ENCODE results near the gene ZFAND3. TPM values are rescaled to one million over a fixed set of nuclear protein-coding genes. Genes with fewer than 3 reads are reported as not detected.
"Not testable (repeated sequence)": the region's sequence is repeated elsewhere in the genome, so short reads cannot be mapped to it uniquely, and the experiment has no call there.

ZFAND3 gene
- total RNA-seq, 1 donor from 2014 or later = 56.3 TPM

DNA sequence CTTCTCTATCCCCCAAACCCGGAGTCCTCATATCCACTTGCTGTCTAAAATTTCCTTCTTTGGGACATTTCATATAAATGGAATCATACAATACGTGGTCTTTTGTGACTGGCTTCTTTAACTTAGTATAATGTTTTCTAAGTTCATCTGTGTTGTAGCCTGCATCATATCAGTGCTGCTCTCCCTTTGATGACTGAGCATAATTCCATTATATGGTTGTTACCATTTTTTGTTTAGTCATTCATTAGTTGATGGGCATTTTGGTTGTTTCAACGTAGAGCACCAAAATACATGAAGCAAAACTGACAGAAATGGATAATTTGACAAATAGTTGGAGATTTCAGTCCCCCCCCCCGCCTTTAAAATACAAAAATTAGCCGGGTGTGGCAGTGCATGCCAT, 71.5 kb downstream of the ZFAND3 start:
- Mint-ChIP-seq H3K4me1 (peaks cover 47% of the 10 kb centered on the region), H3K9me3 (peaks cover 10% of the 10 kb centered on the region), H3K27ac (no peak overlapping the region), H3K4me3 (no peak overlapping the region), H3K36me3 (ENCODE audit: low read depth) (peaks cover 15% of the 10 kb centered on the region), H3K27me3 (no peaks in the 10 kb centered on the region)
- ATAC-seq (ENCODE audit: low read depth) (no peak), DNase-seq (no peak)
- intact Hi-C loops (cut with micrococcal nuclease) = no loop called here
- TF ChIP-seq, protein P1, sequence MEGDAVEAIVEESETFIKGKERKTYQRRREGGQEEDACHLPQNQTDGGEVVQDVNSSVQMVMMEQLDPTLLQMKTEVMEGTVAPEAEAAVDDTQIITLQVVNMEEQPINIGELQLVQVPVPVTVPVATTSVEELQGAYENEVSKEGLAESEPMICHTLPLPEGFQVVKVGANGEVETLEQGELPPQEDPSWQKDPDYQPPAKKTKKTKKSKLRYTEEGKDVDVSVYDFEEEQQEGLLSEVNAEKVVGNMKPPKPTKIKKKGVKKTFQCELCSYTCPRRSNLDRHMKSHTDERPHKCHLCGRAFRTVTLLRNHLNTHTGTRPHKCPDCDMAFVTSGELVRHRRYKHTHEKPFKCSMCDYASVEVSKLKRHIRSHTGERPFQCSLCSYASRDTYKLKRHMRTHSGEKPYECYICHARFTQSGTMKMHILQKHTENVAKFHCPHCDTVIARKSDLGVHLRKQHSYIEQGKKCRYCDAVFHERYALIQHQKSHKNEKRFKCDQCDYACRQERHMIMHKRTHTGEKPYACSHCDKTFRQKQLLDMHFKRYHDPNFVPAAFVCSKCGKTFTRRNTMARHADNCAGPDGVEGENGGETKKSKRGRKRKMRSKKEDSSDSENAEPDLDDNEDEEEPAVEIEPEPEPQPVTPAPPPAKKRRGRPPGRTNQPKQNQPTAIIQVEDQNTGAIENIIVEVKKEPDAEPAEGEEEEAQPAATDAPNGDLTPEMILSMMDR (IDR thresholded peaks at IDR 0.05) = no peak
- POLR2A ChIA-PET = no interaction called here
- CTCF ChIA-PET = no interaction called here

DNA sequence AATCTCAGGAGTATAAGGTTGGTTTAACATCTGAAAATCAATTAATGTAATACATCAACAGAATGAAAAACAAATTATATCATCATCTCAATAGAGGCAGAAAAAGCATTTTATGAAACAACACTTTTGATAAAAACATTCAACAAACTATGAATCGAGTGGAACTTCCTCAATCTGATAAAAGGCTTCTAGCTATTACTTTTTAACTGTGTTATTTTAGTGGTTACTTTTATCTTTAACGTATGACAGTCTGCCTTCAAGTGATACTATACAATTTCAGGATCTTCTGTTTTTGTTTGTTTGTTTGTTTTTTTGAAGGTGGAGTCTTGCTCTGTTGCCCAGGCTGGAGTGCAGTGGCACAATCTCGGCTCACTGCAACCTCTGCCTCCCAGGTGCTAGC, 73.7 kb downstream of the ZFAND3 start:
- TF ChIP-seq, protein P1 (IDR thresholded peaks at IDR 0.05) = no peak
- H3K9me3 Mint-ChIP-seq = peaks cover 10% of the 10 kb centered on the region
- H3K4me3 Mint-ChIP-seq = no peak overlapping the region
- no peaks in the 10 kb centered on the region for H3K27me3 Mint-ChIP-seq
- H3K27ac Mint-ChIP-seq = peak overlapping the region; percentile 70
- peaks cover 17% of the 10 kb centered on the region for H3K36me3 Mint-ChIP-seq (ENCODE audit: low read depth)
- no peak for DNase-seq
- no peak for ATAC-seq (ENCODE audit: low read depth)
- POLR2A ChIA-PET = interaction anchor here (0.6 kb wide), 1 partner anchor 1059 kb away, joined by 3 read pairs; no protein-coding TSS in a partner anchor
- intact Hi-C loops (cut with micrococcal nuclease) = no loop called here
- CTCF ChIA-PET = no interaction called here
- H3K4me1 Mint-ChIP-seq = peaks cover 52% of the 10 kb centered on the region

DNA sequence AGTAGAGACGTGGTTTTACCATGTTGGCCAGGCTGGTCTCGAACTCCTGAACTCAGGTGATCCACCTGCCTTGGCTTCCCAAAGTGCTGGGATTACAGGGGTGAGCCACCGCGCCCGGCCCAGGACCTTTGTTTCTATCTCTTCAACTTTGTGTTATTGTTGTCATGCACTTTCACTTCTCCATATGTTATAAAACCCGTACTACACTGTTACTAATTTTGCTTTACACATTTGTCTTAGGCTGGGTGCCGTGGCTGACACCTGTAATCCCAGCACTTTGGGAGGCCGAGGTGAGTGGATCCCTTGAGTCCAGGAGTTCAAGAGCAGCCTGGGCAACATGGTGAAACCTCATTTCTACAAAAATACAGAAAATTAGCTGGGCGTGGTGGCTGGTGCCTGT, 74.2 kb downstream of the ZFAND3 start:
- Mint-ChIP-seq H3K4me1 (peaks cover 52% of the 10 kb centered on the region), H3K36me3 (ENCODE audit: low read depth) (peaks cover 17% of the 10 kb centered on the region), H3K27ac (peak overlapping the region; percentile 70)
- H3K27me3 Mint-ChIP-seq; DNase-seq; H3K4me3 Mint-ChIP-seq; H3K9me3 Mint-ChIP-seq; intact Hi-C loops (cut with micrococcal nuclease); CTCF ChIA-PET: not testable (repeated sequence)
- POLR2A ChIA-PET = interaction anchor here (0.6 kb wide), 1 partner anchor 1060 kb away, joined by 3 read pairs; no protein-coding TSS in a partner anchor
- peak; percentile 49 for ATAC-seq (ENCODE audit: low read depth)

DNA sequence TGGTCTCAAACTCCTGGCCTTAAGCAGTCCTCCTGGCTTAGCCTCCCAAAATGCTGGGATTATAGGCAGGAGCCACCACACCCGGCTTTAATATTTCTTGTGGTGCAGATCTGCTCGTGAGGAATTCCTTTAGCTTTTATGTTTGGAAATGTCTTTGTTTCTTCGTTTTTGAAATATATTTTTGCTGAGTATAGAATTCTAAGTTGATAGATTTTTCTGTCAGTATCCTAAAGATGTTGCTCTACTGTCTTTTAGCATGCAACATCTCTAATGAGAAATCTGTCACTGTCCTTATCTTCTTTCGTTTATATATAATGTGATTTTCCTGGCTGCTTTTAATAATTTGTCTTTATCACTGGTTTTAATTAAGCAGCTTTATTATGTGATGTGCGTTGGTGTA, 75.1 kb downstream of the ZFAND3 start:
- Mint-ChIP-seq H3K27me3 (no peaks in the 10 kb centered on the region), H3K4me1 (peaks cover 49% of the 10 kb centered on the region), H3K27ac (no peak overlapping the region), H3K4me3 (no peak overlapping the region), H3K36me3 (ENCODE audit: low read depth) (peaks cover 19% of the 10 kb centered on the region), H3K9me3 (peaks cover 10% of the 10 kb centered on the region)
- CTCF ChIA-PET = no interaction called here
- TF ChIP-seq, protein P1 (IDR thresholded peaks at IDR 0.05) = no peak
- ATAC-seq (ENCODE audit: low read depth) (no peak), DNase-seq (no peak)
- POLR2A ChIA-PET = no interaction called here
- intact Hi-C loops (cut with micrococcal nuclease) = no loop called here

DNA sequence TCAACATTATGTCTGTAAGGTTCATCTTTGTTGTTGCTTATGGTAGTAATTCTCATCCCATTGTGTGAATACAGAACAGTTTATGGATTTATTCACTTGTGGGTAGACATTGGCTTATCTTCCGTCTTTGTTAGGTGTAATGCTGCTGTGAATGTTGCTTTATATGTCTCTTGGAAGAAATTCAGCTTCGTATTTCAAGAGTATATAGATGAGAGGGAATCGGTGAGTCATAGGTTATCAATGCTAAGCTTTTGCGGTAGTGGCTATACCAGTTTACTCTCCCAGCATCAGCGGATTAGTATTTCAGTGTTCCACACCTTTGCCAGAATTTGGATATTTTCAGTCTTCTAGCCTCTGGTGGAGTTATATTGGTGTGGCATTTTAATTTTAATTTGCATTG, 77.8 kb downstream of the ZFAND3 start:
- Mint-ChIP-seq H3K4me1 (peaks cover 42% of the 10 kb centered on the region), H3K9me3 (peaks cover 10% of the 10 kb centered on the region), H3K4me3 (no peak overlapping the region), H3K27ac (no peak overlapping the region), H3K27me3 (no peaks in the 10 kb centered on the region), H3K36me3 (ENCODE audit: low read depth) (peaks cover 20% of the 10 kb centered on the region)
- POLR2A ChIA-PET = no interaction called here
- CTCF ChIA-PET = no interaction called here
- DNase-seq (no peak), ATAC-seq (ENCODE audit: low read depth) (no peak)
- TF ChIP-seq, protein P1 (IDR thresholded peaks at IDR 0.05) = no peak
- intact Hi-C loops (cut with micrococcal nuclease) = no loop called here

DNA sequence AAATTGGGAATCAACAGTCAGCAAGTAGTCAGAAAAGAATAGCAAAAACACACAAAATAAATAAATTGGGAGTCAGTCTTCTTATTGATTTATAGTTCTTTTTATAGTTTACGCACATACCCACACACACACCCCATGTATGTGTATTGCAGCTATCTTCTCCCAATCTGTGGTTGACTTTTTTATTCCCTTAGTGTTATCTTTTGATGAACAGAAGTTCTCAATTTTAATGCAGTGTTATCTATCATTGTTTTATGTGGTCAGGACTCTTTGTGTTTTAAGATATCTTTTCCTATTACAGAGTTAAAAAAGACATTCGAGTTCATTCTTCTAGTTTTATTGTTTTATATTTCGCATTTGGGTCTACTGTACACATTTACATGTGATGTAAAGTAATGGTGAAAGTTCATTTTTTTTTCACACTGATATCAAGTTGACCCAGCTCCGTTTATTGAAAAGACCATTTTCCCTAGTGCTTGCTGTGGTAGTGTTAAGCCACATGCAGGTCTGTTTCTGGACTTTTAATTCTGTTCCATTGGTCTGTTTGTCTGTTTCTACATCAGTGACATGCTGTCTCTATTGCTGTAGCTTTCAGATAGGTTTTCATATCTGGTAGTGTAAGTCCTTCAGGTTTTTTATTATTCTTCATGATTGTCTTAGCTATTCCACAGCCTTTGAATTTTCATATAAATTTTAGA, 78.4 kb downstream of the ZFAND3 start:
- no peaks in the 10 kb centered on the region for H3K27me3 Mint-ChIP-seq
- peaks cover 20% of the 10 kb centered on the region for H3K36me3 Mint-ChIP-seq (ENCODE audit: low read depth)
- H3K9me3 Mint-ChIP-seq = peaks cover 10% of the 10 kb centered on the region
- ATAC-seq (ENCODE audit: low read depth) (no peak), DNase-seq (no peak)
- POLR2A ChIA-PET = no interaction called here
- H3K4me1 Mint-ChIP-seq = peaks cover 35% of the 10 kb centered on the region
- TF ChIP-seq, protein P1 (IDR thresholded peaks at IDR 0.05) = no peak
- intact Hi-C loops (cut with micrococcal nuclease) = no loop called here
- H3K4me3 Mint-ChIP-seq = no peak overlapping the region
- CTCF ChIA-PET = no interaction called here
- H3K27ac Mint-ChIP-seq = no peak overlapping the region
